A549 (cell line): ENCODE measurements around the gene UCP3. TPM values are rescaled to one million over a fixed set of nuclear protein-coding genes. Genes with fewer than 3 reads are reported as not detected.

Experiments
- ATAC-seq, 2 experiments: fragments of 200-7000 bp in 1 of 2; fragments of >200 bp in 1 of 2; cut with Nextera tagmentation in 1 of 2; cut with Tn5 transposase in 1 of 2; 3 replicates each; pipeline versions ENCODE4 v1.8.0 to v1.9.1; 2018 to 2020; ENCODE audit warnings: mild to moderate bottlenecking in 1 of 2, moderate library complexity in 1 of 2
- CTCF ChIA-PET: fragments of 300-600 bp; sonication (Branson Sonifier 250); formaldehyde crosslinking; extraction: SDS; loops from one replicate; lab custom pipeline; 2021; ENCODE audit warnings: antibody characterized with exemption, inconsistent platforms; lab: Yijun Ruan, JAX
- POLR2A ChIA-PET: fragments of 350-600 bp; formaldehyde crosslinking; extraction: SDS; loops from one replicate; lab custom pipeline; 2021; ENCODE audit warnings: antibody characterized with exemption, inconsistent platforms; lab: Yijun Ruan, JAX
- DNase-seq, 2 experiments: peaks; one replicate each; pipeline versions ENCODE4 v3.0.0 to v3.0.0-alpha.2; 2011 to 2016; ENCODE audit warnings: low read depth in 1 of 2, low spot score in 1 of 2
- FAIRE-seq: peaks from 2 replicates; lab custom pipeline; 2011; peaks lifted over from hg19 to GRCh38; lab: Jason Lieb, UNC
- H3K27ac ChIP-seq, 2 experiments: fragments of >200 bp; sonication (Bioruptor Twin); formaldehyde crosslinking; 3 replicates each; pipeline ENCODE4 v1.5.1; 2016 to 2017
- H3K4me1 ChIP-seq: fragments of >200 bp; sonication (Bioruptor Twin); formaldehyde crosslinking; 3 replicates; pipeline ENCODE4 v1.6.1; 2016
- H3K4me2 ChIP-seq: fragments of >200 bp; sonication (Bioruptor Twin); formaldehyde crosslinking; 3 replicates; pipeline ENCODE4 v1.6.1; 2016
- H3K4me3 ChIP-seq: fragments of >200 bp; sonication (Bioruptor Twin); formaldehyde crosslinking; 3 replicates; pipeline ENCODE4 v1.5.1; 2016
- H3K9me3 ChIP-seq: fragments of >200 bp; sonication (Bioruptor Twin); formaldehyde crosslinking; 3 replicates; pipeline ENCODE4 v1.6.1; 2016
- CBX8 ChIP-seq: fragments of 200-600 bp; sonication (generic); IDR thresholded peaks from 2 replicates; pipeline ENCODE4 v1.6.1; 2016
- CHD4 ChIP-seq: fragments of 200-600 bp; sonication (generic); IDR thresholded peaks from 2 replicates; pipeline ENCODE4 v1.6.1; 2016; ENCODE audit warnings: antibody characterized with exemption, mild to moderate bottlenecking, borderline replicate concordance
- EHF ChIP-seq: fragments of 250-450 bp; sonication (Bioruptor Pico); IDR thresholded peaks from 2 replicates; pipeline ENCODE4 v1.5.0; 2020; ENCODE audit warnings: mild to moderate bottlenecking
- EHMT2 ChIP-seq: fragments of 200-600 bp; sonication (generic); IDR thresholded peaks from 2 replicates; pipeline ENCODE4 v1.6.1; 2016; ENCODE audit warnings: antibody characterized with exemption, low read depth, mild to moderate bottlenecking, moderate library complexity
- GATA3 ChIP-seq: IDR thresholded peaks from 2 replicates; pipeline ENCODE4 v1.6.1; 2012; ENCODE audit warnings: borderline replicate concordance
- HDAC2 ChIP-seq: fragments of 200-600 bp; sonication (generic); IDR thresholded peaks from 2 replicates; pipeline ENCODE4 v1.6.1; 2016
- HEYL ChIP-seq: fragments of 250-450 bp; sonication (Bioruptor Pico); IDR thresholded peaks from 2 replicates; pipeline ENCODE4 v1.8.0; 2021; ENCODE audit warnings: mild to moderate bottlenecking, moderate library complexity
- HOXB13 ChIP-seq: fragments of 250-450 bp; sonication (Bioruptor Pico); IDR thresholded peaks from 2 replicates; pipeline ENCODE4 v1.5.0; 2020; ENCODE audit warnings: low read depth, mild to moderate bottlenecking, moderate library complexity
- HOXB5 ChIP-seq: fragments of 250-450 bp; sonication (Bioruptor Pico); IDR thresholded peaks from 2 replicates; pipeline ENCODE4 v1.5.0; 2020; ENCODE audit warnings: mild to moderate bottlenecking, moderate library complexity
- JUNB ChIP-seq: fragments of >200 bp; sonication (Bioruptor Twin); formaldehyde crosslinking; IDR thresholded peaks from 2 replicates; pipeline ENCODE4 v1.6.1; 2016
- MAFK ChIP-seq: fragments of 450-650 bp; IDR thresholded peaks from 2 replicates; pipeline ENCODE4 v1.6.1; 2014; ENCODE audit not compliant: partially characterized antibody
- MAX ChIP-seq: IDR thresholded peaks from 2 replicates; pipeline ENCODE4 v1.6.1; 2012
- NPAS2 ChIP-seq: fragments of 250-450 bp; sonication (Bioruptor Pico); IDR thresholded peaks from 2 replicates; pipeline ENCODE4 v1.8.0; 2022; ENCODE audit warnings: mild to moderate bottlenecking, moderate library complexity, borderline replicate concordance
- NR3C1 ChIP-seq: fragments of >200 bp; sonication (Bioruptor Twin); formaldehyde crosslinking; IDR thresholded peaks from 3 replicates; pipeline ENCODE4 v1.6.1; 2017
- PHF8 ChIP-seq: fragments of 200-600 bp; sonication (generic); IDR thresholded peaks from 2 replicates; pipeline ENCODE4 v1.6.1; 2016; ENCODE audit warnings: low read depth, mild to moderate bottlenecking, antibody characterized with exemption, moderate library complexity, borderline replicate concordance
- POLR2AphosphoS2 ChIP-seq: conservative IDR thresholded peaks from 2 replicates; pipeline ENCODE4 v1.6.1; 2012; ENCODE audit warnings: low read length, improper control_type of control experiment, inconsistent platforms
- RAD21 ChIP-seq, 2 experiments: fragments of >200 bp in 1 of 2; sonication (Bioruptor Twin) in 1 of 2; formaldehyde crosslinking in 1 of 2; IDR thresholded peaks in 1 of 2; conservative IDR thresholded peaks in 1 of 2; 2 replicates in 1 of 2; 3 replicates in 1 of 2; pipeline ENCODE4 v1.6.1; 2012 to 2018; ENCODE audit warnings: inconsistent platforms in 1 of 2
- RCOR1 ChIP-seq: fragments of 150-350 bp; IDR thresholded peaks from 2 replicates; pipeline ENCODE4 v1.6.1; 2014; ENCODE audit warnings: antibody characterized with exemption, low read length, low read depth
- REST ChIP-seq: fragments of 200-600 bp; sonication (generic); IDR thresholded peaks from 2 replicates; pipeline ENCODE4 v1.6.1; 2016; ENCODE audit warnings: antibody characterized with exemption, mild to moderate bottlenecking, moderate library complexity
- SMC3 ChIP-seq: fragments of >200 bp; sonication (Bioruptor Twin); formaldehyde crosslinking; IDR thresholded peaks from 3 replicates; pipeline ENCODE4 v1.6.1; 2018; ENCODE audit warnings: inconsistent platforms
- TFCP2L1 ChIP-seq: fragments of 250-450 bp; sonication (Bioruptor Pico); IDR thresholded peaks from 2 replicates; pipeline ENCODE4 v1.5.0; 2021; ENCODE audit warnings: mild to moderate bottlenecking
- USF2 ChIP-seq: fragments of 450-650 bp; IDR thresholded peaks from 2 replicates; pipeline ENCODE4 v1.6.1; 2014; ENCODE audit warnings: antibody characterized with exemption
- ZC3H11A ChIP-seq: fragments of 450-650 bp; IDR thresholded peaks from 2 replicates; pipeline ENCODE4 v1.6.1; 2014; ENCODE audit warnings: antibody characterized with exemption, mild to moderate bottlenecking
- ZSCAN20 ChIP-seq: fragments of 250-450 bp; sonication (Bioruptor Pico); IDR thresholded peaks from 2 replicates; pipeline ENCODE4 v1.8.0; 2022; ENCODE audit warnings: mild to moderate bottlenecking, moderate library complexity
- WGBS: methylation state at CpG from one replicate; pipeline ENCODE4 v1.1.6; 2017; ENCODE audit errors: missing lambda C conversion rate; 5-methylcytosine and 5-hydroxymethylcytosine counted together
- polyA plus RNA-seq, 4 experiments: library from polyadenylated mRNA; depleted of rRNA in 3 of 4; stranded (reverse); fragments of >200 nt; fragmentation: RNase III in 1 of 4; extraction: RNeasy Plus Mini Kit Qiagen cat#74134 plus additional on column Dnase treatment in 1 of 4; gene quantifications; 2 replicates in 3 of 4; 3 replicates in 1 of 4; pipeline ENCODE4 v1.2.3, GENCODE V29; 2011 to 2017
- TF ChIP-seq, protein P1 (sequence below): fragments of >200 bp; sonication (Bioruptor Twin); formaldehyde crosslinking; IDR thresholded peaks from 2 replicates; pipeline ENCODE4 v1.6.1; 2016

Gene UCP3
- polyA plus RNA-seq, 2 of the 4 experiments (the other 2 are of a cell fraction) = 1.3 to 1.5 TPM

- Histone ChIP-seq H3K9me3 (no peaks in the 10 kb centered on the region), H3K4me1 (no peaks in the 10 kb centered on the region), H3K4me3 (no peak overlapping the region), H3K27ac (no peak overlapping the region), H3K4me2 (no peak overlapping the region)
- 75% methylated on average over 8 of the region's 8 CpGs for WGBS
- ChIA-PET CTCF (no interaction called here), POLR2A (no interaction called here)
- TF ChIP-seq NR3C1 = no peak
- TF ChIP-seq, protein P1, sequence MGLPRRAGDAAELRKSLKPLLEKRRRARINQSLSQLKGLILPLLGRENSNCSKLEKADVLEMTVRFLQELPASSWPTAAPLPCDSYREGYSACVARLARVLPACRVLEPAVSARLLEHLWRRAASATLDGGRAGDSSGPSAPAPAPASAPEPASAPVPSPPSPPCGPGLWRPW = no peak
- TF ChIP-seq REST = no peak
- TF ChIP-seq RCOR1 = no peak
- no peak for TF ChIP-seq HEYL (CRISPR knock-in tag)
- TF ChIP-seq CBX8 = no peak
- no peak for TF ChIP-seq HDAC2
- no peak for TF ChIP-seq EHF (CRISPR knock-in tag)
- no peak for TF ChIP-seq HOXB5
- TF ChIP-seq GATA3 = no peak
- TF ChIP-seq ZSCAN20 (CRISPR knock-in tag) = no peak
- TF ChIP-seq POLR2AphosphoS2 = no peak
- no peak for FAIRE-seq
- DNase-seq = no peak
- no peak for ATAC-seq
Measured at GRCh38 chr11:73999581-74000306, 9.1 kb downstream of the UCP3 start.

GRCh38 chr11:73998846-73999575, 9.9 kb downstream of the UCP3 start:
- Histone ChIP-seq H3K27ac (no peak overlapping the region), H3K9me3 (no peaks in the 10 kb centered on the region), H3K4me3 (no peak overlapping the region), H3K4me2 (no peak overlapping the region)
- ATAC-seq (no peak), DNase-seq (no peak), FAIRE-seq (no peak)
- POLR2A ChIA-PET = no interaction called here
- WGBS = 87% methylated on average over 13 of the region's 13 CpGs
- no peak for TF ChIP-seq REST
- no peak for TF ChIP-seq HOXB13 (CRISPR knock-in tag)
- no peak for TF ChIP-seq MAFK
- no peak for TF ChIP-seq JUNB
- TF ChIP-seq HOXB5 = no peak
- TF ChIP-seq ZC3H11A = no peak
- no peak for TF ChIP-seq PHF8
- no peak for TF ChIP-seq TFCP2L1 (CRISPR knock-in tag)
- TF ChIP-seq NPAS2 (CRISPR knock-in tag) = no peak
- TF ChIP-seq MAX = no peak
- no peak for TF ChIP-seq RAD21 (conservative IDR thresholded peaks at IDR 0.05 in 1 of 2, IDR thresholded peaks at IDR 0.05 in 1 of 2)
- TF ChIP-seq ZSCAN20 (CRISPR knock-in tag) = no peak
- no peak for TF ChIP-seq EHMT2
- no peak for TF ChIP-seq CHD4
- TF ChIP-seq USF2 = no peak
- TF ChIP-seq SMC3 = no peak
- TF ChIP-seq, all 56 proteins: peak for 0
- no peaks in the 10 kb centered on the region for H3K4me1 ChIP-seq
- CTCF ChIA-PET = interaction anchor here (1.4 kb wide), 1 partner anchor 9 kb away, joined by 3 read pairs; no protein-coding TSS in a partner anchor
